Measurements from ENCODE around the gene ATR.

GRCh38 chr3:142450189-142450588, 128.3 kb downstream of the ATR start:
- TF ChIP-seq, protein P1, sequence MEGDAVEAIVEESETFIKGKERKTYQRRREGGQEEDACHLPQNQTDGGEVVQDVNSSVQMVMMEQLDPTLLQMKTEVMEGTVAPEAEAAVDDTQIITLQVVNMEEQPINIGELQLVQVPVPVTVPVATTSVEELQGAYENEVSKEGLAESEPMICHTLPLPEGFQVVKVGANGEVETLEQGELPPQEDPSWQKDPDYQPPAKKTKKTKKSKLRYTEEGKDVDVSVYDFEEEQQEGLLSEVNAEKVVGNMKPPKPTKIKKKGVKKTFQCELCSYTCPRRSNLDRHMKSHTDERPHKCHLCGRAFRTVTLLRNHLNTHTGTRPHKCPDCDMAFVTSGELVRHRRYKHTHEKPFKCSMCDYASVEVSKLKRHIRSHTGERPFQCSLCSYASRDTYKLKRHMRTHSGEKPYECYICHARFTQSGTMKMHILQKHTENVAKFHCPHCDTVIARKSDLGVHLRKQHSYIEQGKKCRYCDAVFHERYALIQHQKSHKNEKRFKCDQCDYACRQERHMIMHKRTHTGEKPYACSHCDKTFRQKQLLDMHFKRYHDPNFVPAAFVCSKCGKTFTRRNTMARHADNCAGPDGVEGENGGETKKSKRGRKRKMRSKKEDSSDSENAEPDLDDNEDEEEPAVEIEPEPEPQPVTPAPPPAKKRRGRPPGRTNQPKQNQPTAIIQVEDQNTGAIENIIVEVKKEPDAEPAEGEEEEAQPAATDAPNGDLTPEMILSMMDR (IDR thresholded peaks at IDR 0.05), result no peak
- no peak for TF ChIP-seq POLR2A (IDR thresholded peaks at IDR 0.05)
